Mucosa of descending colon (tissue), 3 donors: ENCODE data around the gene CRYL1. TPM values are rescaled to one million over a fixed set of nuclear protein-coding genes. Genes with fewer than 3 reads are reported as not detected.
A peak's percentile ranks its signal among the peaks of the same experiment; 100 is the strongest.

Source experiments
- ATAC-seq: fragments of 200-7000 bp; cut with Tn5 transposase; one replicate; pipeline ENCODE4 v1.9.1; 2020; ENCODE audit warnings: mild to moderate bottlenecking, moderate library complexity
- DNase-seq, 3 donors: peaks; one replicate each; pipeline ENCODE4 v3.0.0-alpha.2; 2020
- H3K36me3 ChIP-seq: fragments of 200-600 bp; one replicate; pipeline ENCODE4 v1.8.0; 2021; ENCODE audit warnings: low read depth, mild to moderate bottlenecking
- H3K4me1 ChIP-seq: fragments of 200-600 bp; one replicate; pipeline ENCODE4 v1.8.0; 2021; ENCODE audit warnings: low read depth, mild to moderate bottlenecking
- H3K4me3 ChIP-seq: fragments of 200-600 bp; one replicate; pipeline ENCODE4 v1.8.0; 2021; ENCODE audit warnings: mild to moderate bottlenecking
- H3K9me3 ChIP-seq: fragments of 200-600 bp; one replicate; pipeline ENCODE4 v1.8.0; 2021; ENCODE audit warnings: mild to moderate bottlenecking
- CTCF ChIP-seq: fragments of 200-600 bp; IDR thresholded peaks from one replicate; pipeline ENCODE4 v1.8.0; 2022; ENCODE audit warnings: antibody characterized with exemption, mild to moderate bottlenecking
- intact Hi-C, 2 donors: fragments of 100-400 bp; cut with DNase I in 1 of 2; cut with micrococcal nuclease in 1 of 2; formaldehyde crosslinking; loops; one replicate each; pipeline versions ENCODE4 v1.11.0 to v1.11.1; 2022; cut with DNase I, micrococcal nuclease
- total RNA-seq, 3 donors: library from RNA; stranded (reverse); fragmentation: NEBNext Ultra II Directional in 2 of 3; extraction: Animal tissue kit (Norgen Biotek cat#: 25700) in 2 of 3; gene quantifications; one replicate each; pipeline versions ENCODE4 v1.2.1 to v1.2.4, GENCODE V29; 2021 to 2023
- donor health status: DM: no; HTN: no; CAD: no; lungs with moderate emphysema.
- donor health status: DM: no; HTN: no; CAD: no.
- donor health status: DM: no; HTN: yes; CAD: no.

CRYL1 gene
- total RNA-seq, 3 donors from 2014 or later: 49.2 to 141 (median 106) TPM

GRCh38 chr13:20363172-20363571 lies 162.5 kb downstream of the CRYL1 start:
- intact Hi-C loops: no loop called here
- Histone ChIP-seq H3K9me3 (no peaks in the 10 kb centered on the region), H3K4me1 (no peaks in the 10 kb centered on the region), H3K4me3 (no peak overlapping the region), H3K36me3 (no peaks in the 10 kb centered on the region)
- no peak for ATAC-seq
- TF ChIP-seq CTCF: no peak
- DNase-seq: no peak

GRCh38 chr13:20362484-20363041 lies 163.1 kb downstream of the CRYL1 start:
- no peak for TF ChIP-seq CTCF
- no peaks in the 10 kb centered on the region for H3K36me3 ChIP-seq
- DNase-seq: peak in 1 of 3 donors; percentile 4
- peak; percentile 31 for ATAC-seq
- no peak overlapping the region for H3K4me3 ChIP-seq
- H3K9me3 ChIP-seq: no peaks in the 10 kb centered on the region
- intact Hi-C loops: no loop called here
- H3K4me1 ChIP-seq: no peaks in the 10 kb centered on the region

GRCh38 chr13:20360835-20361412 lies 164.7 kb downstream of the CRYL1 start:
- Histone ChIP-seq H3K9me3 (no peaks in the 10 kb centered on the region), H3K36me3 (no peaks in the 10 kb centered on the region), H3K4me3 (no peak overlapping the region), H3K4me1 (no peaks in the 10 kb centered on the region)
- DNase-seq: no peak
- ATAC-seq: no peak
- TF ChIP-seq CTCF: no peak
- intact Hi-C loops: no loop called here

GRCh38 chr13:20360041-20360491 lies 165.6 kb downstream of the CRYL1 start:
- ATAC-seq: no peak
- TF ChIP-seq CTCF: no peak
- intact Hi-C loops: no loop called here
- DNase-seq: no peak
- Histone ChIP-seq H3K36me3 (no peaks in the 10 kb centered on the region), H3K9me3 (no peaks in the 10 kb centered on the region), H3K4me1 (no peaks in the 10 kb centered on the region), H3K4me3 (no peak overlapping the region)

GRCh38 chr13:20359335-20359734 lies 166.3 kb downstream of the CRYL1 start:
- intact Hi-C loops: no loop called here
- Histone ChIP-seq H3K36me3 (no peaks in the 10 kb centered on the region), H3K4me1 (no peaks in the 10 kb centered on the region), H3K4me3 (no peak overlapping the region), H3K9me3 (no peaks in the 10 kb centered on the region)
- DNase-seq (no peak), ATAC-seq (peak; percentile 25)
- TF ChIP-seq CTCF: no peak
